DMS 273 (cell line): ENCODE results near the gene CDC16.
"Not testable (repeated sequence)": the region's sequence is repeated elsewhere in the genome, so short reads cannot be mapped to it uniquely, and the experiment has no call there.

Source experiments
- DNase-seq: peaks from one replicate; lab custom pipeline; 2025; ENCODE audit not compliant: unreplicated experiment; lab: John Stamatoyannopoulos, UW

The CDC16 gene

GRCh38 chr13:114226699-114227323, 7.9 kb upstream of the CDC16 start:
- DNase-seq, result peak; percentile 85

GRCh38 chr13:114227528-114227927, 7.2 kb upstream of the CDC16 start:
- no peak for DNase-seq

GRCh38 chr13:114228176-114228575, 6.5 kb upstream of the CDC16 start:
- DNase-seq, result no peak

- no peak for DNase-seq
Observed at GRCh38 chr13:114229506-114229905, 5.2 kb upstream of the CDC16 start.

GRCh38 chr13:114230117-114230516, 4.6 kb upstream of the CDC16 start:
- no peak for DNase-seq

GRCh38 chr13:114230575-114230974, 4.1 kb upstream of the CDC16 start:
- no peak for DNase-seq

- DNase-seq, result no peak
Observed at GRCh38 chr13:114231886-114232285, 2.8 kb upstream of the CDC16 start.

- no peak for DNase-seq
Observed at GRCh38 chr13:114234266-114234644, 442 bp upstream of the CDC16 start.

GRCh38 chr13:114235697-114236096, 1.0 kb downstream of the CDC16 start:
- no peak for DNase-seq

- DNase-seq, result no peak
Observed at GRCh38 chr13:114236227-114236626, 1.5 kb downstream of the CDC16 start.

- DNase-seq, result no peak
Observed at GRCh38 chr13:114237415-114238112, 2.9 kb downstream of the CDC16 start.

GRCh38 chr13:114241918-114242317, 7.2 kb downstream of the CDC16 start:
- DNase-seq, result no peak

- no peak for DNase-seq
Observed at GRCh38 chr13:114243971-114244370, 9.3 kb downstream of the CDC16 start.

- DNase-seq, result no peak
Observed at GRCh38 chr13:114244637-114245036, 9.9 kb downstream of the CDC16 start.

- DNase-seq, result no peak
Observed at GRCh38 chr13:114248011-114248410, 13.3 kb downstream of the CDC16 start.

GRCh38 chr13:114249077-114249476, 14.4 kb downstream of the CDC16 start:
- DNase-seq, result no peak

GRCh38 chr13:114251639-114252440, 17.1 kb downstream of the CDC16 start:
- not testable (repeated sequence) for DNase-seq

GRCh38 chr13:114256547-114256946, 21.9 kb downstream of the CDC16 start:
- DNase-seq, result no peak

GRCh38 chr13:114257014-114257413, 22.3 kb downstream of the CDC16 start:
- no peak for DNase-seq

GRCh38 chr13:114258589-114258988, 23.9 kb downstream of the CDC16 start:
- DNase-seq, result no peak

GRCh38 chr13:114259374-114259773, 24.7 kb downstream of the CDC16 start:
- DNase-seq, result no peak

- no peak for DNase-seq
Observed at GRCh38 chr13:114259974-114260373, 25.3 kb downstream of the CDC16 start.
